GM18520 (cell line): ENCODE data around the gene ARHGAP22.
"Not testable (repeated sequence)": the region's sequence is repeated elsewhere in the genome, so short reads cannot be mapped to it uniquely, and the experiment has no call there.

Experiments
- ATAC-seq: cut with Tn5 transposase; IDR thresholded peaks from one replicate; pipeline ENCODE4 v1.9.1; 2021; ENCODE audit not compliant: unreplicated experiment

The ARHGAP22 gene

DNA sequence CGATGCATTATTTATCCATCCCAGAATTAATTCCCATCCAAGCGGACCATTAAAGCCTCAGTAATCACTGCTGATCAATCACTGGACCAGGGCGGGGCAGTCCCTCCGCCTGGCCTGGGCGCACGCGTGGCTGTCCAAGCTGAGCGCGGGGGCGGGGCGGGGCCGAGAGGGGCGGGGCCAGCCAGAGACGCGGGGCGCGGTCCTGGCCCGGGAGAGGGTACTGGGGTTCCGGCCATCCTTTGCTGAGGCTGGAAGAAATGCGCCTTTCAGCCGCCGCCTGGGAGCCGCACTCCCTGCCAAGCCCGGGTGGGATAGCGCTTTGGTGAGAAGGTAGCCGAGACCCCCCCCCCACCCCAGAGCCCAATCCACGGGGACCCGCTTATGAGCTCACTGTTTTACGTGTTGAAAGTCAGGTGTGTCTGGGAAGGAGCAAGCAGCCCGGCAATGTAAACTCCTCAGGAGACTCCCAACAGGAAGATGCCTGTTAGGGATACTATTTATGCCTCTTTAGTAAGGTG lies at the start of gene ARHGAP22:
TSS of gene ARHGAP22 (minus strand) at position 83 of the 518 bp plus-strand sequence. CDS start 277 bp downstream, outside the sequence.
- ATAC-seq, result no peak

DNA sequence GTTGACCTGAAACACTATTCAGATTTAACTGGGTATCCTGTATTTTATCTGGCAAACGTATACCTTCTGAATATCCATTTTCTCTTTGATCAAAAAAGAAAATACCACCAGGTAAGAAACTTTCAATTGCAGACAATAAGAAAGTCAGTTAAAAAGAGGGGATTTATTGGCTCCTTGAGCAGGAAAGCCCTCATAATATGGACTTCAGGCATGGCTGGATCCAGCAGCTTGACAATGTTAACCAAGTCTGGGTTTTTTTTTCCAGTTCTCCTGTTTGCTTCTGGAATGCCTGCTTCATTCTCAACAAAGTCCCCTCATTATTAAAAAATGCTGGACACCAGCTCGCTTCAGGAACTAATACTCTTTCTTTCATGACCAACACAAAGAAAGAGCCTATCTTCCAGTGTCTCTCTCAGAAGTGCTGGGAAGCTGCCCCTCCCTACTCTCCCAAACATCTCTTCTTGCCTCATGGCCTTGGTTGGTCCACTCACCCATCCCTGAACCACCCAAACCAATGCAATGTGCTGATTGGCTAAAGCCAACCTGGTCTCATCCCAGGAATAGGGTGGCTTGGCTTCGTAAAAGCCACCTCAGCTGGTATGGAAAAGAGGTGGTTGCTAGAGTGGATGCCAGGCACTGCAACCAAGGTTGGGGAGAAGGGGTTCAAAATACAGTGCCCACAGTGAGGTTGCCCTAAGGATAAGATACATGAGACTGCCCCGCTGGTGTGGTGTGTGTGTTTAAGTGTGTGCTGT lies 49.2 kb upstream of the ARHGAP22 start:
- ATAC-seq, result no peak

DNA sequence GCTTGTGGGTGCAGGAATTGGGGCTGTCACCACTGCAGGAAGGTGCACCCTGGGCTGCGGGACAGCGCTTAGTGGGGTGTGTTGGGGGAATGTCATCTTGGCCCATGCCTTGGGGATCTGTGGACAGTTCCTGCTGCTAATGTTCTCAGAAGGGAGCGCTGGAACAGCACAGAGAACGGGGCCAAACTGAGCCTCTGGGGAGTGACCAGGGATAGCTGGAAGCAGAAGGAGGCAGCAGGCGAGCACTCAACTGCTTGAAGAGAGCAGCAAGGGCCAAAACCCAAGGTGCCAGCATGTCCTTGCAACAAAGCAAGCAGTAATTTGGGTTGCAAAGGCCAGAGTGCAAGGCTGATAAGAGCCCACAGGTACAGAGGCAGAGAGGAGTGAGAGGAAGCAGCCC lies 48.5 kb upstream of the ARHGAP22 start:
- no peak for ATAC-seq

GRCh38 chr10:48652344-48652743 lies 47.5 kb upstream of the ARHGAP22 start:
- no peak for ATAC-seq

GRCh38 chr10:48651839-48652238 lies 47.0 kb upstream of the ARHGAP22 start:
- ATAC-seq, result no peak

DNA sequence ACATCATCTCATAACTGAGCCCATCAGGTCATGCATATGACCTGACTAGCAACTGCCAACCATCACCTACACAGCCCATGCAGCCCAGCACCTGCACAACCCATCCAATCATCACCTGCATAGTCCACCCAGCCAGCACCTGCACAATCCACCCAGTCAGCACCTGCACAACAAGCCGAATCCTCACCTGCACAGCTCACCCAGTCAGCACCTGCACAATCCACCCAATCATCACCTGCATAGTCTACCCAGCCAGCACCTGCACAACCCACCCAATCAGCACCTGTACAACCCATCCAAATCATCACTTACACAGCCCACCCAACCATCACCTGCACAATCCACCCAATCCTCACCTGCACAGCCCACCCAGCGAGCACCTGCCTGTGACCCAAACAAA lies 46.4 kb upstream of the ARHGAP22 start:
- ATAC-seq, result no peak

DNA sequence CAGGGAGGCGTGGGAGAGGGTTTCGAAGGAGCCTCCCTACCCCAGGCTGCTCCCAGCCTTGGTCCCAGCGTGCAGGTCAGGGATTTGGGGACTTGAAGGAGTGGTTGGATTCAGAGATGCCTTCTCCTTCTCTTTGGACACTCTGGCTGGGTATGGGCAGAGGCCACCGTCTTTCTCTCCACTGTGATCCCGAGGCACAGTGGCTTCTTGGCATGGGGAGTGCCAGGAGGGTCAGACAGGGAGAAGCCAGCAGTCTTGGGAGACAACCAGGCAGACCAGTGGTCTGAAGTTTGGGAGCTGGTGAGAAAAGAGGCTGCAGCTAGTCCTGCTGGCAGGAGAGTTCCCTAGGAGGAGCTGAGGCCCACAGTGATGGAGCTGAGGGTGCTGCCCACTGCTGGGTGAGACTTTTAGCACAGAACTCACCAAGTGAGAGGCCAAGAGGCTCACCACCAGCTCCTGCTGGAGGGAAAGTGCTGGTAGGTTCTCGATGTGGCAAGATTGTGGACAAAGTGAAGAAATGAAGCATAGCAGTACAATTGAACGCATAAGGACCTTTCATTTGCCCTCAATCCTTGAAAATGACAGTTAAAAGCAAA lies 44.6 kb upstream of the ARHGAP22 start:
- ATAC-seq, result no peak

DNA sequence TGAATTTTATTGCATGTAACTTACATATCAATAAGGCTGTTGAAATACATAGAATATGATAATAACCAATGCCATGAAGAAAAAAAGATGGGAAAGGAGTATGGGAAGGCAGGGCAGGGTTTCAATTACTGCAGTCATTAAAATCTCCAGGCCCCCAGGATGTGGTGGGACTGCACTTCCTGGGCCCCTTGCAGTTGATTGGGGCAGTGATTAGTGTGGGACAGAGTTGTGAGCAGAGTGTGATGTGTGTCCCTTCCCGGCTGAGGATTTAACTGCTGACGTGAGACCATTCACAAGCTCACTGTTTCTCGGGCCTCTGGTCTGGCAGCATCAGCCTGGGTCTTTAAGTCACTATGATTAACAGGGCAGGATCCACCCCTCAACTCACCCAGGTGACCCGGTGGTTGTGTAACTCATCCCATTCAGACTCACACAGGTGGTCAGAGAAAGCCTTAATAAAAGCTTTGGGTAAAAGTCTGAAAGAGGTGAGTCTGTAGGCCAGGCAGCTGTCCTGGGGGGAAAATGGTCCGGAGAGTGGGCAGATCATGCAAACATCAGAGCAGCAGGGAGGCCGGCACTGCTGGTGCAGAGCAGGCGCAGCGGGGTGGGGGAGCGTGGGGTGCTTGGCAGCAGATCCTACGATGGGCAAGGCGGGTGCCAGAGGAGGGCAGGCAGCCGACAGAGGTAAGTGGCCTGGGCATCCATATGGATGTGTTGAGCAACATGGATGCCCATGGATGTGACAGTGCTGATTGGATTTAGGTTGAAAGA lies 43.5 kb upstream of the ARHGAP22 start:
- ATAC-seq, result no peak

DNA sequence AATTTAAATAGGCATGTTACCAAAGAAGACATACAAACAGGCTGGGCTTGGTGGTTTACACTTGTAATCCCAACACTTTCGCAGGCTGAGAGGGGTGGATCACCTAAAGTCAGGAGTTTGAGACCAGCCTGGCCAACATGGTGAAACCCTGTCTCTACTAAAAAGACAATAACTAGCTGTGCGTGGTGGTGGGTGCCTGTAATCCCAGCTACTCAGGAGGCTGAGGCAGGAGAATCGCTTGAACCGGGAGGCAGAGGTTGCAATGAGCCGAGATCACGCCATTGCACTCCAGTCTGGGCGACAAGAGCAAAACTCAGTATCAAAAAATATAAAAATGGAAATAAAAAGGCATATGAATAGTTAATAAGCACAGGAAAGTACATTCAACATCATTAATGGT lies 42.2 kb upstream of the ARHGAP22 start:
- not testable (repeated sequence) for ATAC-seq

DNA sequence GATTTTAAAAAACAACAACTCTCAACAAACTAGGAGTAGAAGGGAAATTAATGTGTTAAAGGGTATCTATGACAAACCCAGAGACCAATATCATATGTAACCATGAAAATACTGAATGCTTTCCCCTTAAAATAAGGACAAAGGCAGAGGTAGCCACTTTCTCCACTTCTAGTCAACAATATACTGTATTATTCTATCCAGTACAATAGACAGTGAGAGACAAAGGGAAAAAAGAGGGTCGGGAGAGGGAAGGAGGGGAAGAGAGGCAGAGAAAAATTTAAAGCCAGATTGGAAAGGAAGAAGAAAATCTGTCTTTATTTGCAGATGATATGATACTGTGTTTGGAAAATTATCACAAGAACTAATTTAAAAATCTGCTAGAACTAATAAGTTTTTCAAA lies 40.7 kb upstream of the ARHGAP22 start:
- no peak for ATAC-seq

GRCh38 chr10:48641099-48641690 lies 36.3 kb upstream of the ARHGAP22 start:
- not testable (repeated sequence) for ATAC-seq

DNA sequence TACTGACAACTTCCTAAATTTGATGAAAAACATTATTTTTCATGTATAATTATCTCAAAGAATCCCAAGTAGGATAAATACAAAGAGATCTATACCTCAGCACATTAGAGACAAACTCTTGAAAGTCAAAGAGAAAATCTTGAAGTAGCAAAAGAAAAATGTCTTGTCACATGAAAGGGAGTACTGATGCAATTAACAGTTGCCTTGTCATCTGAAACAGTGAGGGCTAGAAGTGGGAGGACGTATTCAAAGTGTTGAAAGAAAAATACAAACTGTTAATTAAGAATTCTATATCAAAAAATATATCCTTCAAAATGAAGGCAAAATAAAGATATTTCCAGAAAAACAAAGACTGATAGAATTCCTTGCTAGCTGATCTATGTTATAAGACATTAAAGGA lies 35.5 kb upstream of the ARHGAP22 start:
- no peak for ATAC-seq

DNA sequence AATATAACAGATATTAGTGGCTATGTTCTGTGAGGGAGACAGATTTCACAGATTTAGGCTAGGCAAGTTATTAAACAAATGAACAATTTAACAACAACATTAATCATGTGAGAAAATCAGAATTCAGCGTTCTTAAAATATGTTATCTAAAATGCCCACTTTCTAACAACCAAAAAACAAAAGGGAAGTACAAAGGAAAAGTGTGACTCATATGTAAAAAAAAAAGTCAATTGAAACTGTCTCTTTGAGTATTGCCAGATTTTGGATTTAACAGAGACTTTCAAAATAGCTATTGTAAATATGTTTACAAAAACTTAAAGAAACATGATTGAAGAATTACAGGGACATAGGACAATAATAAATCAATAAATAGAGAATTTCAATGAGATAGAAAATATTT lies 34.8 kb upstream of the ARHGAP22 start:
- no peak for ATAC-seq

DNA sequence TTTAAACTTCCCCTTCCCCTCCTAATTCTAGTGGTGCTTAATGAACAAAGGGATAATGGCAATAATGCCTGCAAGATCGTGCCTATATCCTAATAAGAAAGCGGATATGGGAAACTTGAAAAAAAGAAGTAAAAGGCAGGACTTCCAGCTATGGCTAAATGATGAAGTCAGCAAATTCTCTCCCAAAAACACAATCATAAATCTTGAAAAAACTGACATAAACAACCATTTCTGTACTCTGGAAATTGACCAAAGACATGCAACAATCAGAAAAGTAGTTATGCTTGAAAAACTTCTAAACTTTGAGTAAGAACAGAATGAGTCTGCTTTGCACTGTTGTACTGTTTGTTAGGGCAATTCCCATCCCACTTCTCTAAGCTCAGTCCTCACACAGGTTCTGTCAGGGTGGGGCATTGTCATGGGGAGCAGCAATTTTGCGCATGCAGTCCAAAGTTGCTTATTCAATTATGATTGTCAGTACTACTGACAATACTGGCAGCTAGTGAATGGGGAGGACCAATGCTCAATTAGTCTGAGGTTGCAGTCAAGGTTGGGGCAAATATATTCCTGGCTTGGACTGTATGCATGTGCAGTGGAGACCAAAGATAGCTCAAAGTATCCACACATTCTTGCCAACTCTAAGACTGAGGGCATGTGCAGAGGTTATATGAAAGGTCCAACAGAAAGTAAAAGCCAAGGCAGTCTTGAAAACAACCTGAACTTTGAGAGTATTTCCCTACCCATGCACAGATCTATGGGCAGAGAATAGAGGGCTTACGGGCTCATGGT lies 34.1 kb upstream of the ARHGAP22 start:
- ATAC-seq, result no peak

- ATAC-seq, result no peak
Observed at GRCh38 chr10:48638158-48638557, 33.3 kb upstream of the ARHGAP22 start.

GRCh38 chr10:48636901-48637300 lies 32.0 kb upstream of the ARHGAP22 start:
- ATAC-seq, result no peak

DNA sequence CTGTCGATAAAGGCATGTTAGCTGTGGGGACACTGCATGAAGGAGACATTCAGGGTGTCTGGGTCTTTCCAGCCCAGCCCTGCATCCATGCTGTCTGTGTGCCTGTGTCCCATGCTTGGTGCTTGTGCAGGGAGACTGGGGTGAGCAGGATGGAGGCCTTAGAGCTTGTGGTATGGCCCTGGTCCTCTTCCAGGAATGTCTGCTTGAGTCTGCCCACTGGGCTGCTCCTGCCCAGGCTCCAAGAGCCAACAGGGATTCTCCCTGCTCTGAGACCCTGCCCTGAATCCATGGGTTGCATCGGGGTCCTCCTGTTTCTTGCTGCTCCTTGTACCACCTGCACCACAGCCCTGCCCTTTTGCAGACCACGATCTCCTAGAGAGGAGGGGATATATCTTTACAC lies 31.4 kb upstream of the ARHGAP22 start:
- no peak for ATAC-seq

- ATAC-seq, result no peak
Observed at GRCh38 chr10:48634984-48635557, 30.2 kb upstream of the ARHGAP22 start.

- peak; percentile 93 for ATAC-seq
Observed at GRCh38 chr10:48634198-48634983, 29.5 kb upstream of the ARHGAP22 start.
